ENCODE data around the gene DDX27. TPM values are rescaled to one million over a fixed set of nuclear protein-coding genes. Genes with fewer than 3 reads are reported as not detected.

Gene DDX27
- total and polyA plus RNA-seq, 2 experiments from 2014 or later, result 25.3 to 27.8 TPM

DNA sequence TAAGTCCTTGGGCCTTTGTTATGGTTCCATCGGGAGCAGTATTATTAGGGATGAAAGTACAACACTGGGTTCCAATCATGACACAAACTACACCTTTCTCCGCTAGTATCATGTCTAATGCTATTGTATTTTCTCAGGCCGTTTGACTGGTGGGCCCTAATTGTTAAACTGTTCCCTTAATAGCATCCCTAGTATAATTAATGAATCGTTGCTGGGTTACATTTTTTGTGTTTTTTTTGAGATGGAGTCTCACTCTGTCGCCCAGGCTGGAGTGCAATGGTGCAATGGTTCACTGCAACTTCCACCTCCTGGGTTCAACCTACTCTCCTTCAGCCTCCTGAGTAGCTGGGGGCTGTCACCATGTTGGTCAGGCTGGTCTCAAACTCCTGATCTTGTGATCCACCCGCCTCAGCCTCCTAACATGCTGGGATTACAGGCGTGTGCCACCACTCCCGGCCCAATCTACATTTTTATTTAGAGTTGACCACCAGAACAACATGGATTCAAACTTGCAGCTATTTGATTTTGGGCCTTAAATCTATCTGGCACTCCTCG, 62.8 kb downstream of the DDX27 start:
- no peak overlapping the region for H3K4me3 ChIP-seq
- TF ChIP-seq, protein P1, sequence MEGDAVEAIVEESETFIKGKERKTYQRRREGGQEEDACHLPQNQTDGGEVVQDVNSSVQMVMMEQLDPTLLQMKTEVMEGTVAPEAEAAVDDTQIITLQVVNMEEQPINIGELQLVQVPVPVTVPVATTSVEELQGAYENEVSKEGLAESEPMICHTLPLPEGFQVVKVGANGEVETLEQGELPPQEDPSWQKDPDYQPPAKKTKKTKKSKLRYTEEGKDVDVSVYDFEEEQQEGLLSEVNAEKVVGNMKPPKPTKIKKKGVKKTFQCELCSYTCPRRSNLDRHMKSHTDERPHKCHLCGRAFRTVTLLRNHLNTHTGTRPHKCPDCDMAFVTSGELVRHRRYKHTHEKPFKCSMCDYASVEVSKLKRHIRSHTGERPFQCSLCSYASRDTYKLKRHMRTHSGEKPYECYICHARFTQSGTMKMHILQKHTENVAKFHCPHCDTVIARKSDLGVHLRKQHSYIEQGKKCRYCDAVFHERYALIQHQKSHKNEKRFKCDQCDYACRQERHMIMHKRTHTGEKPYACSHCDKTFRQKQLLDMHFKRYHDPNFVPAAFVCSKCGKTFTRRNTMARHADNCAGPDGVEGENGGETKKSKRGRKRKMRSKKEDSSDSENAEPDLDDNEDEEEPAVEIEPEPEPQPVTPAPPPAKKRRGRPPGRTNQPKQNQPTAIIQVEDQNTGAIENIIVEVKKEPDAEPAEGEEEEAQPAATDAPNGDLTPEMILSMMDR (IDR thresholded peaks at IDR 0.05; ENCODE audit: low read depth, low read length), result no peak
- peaks cover 21% of the 10 kb centered on the region for H3K4me1 ChIP-seq (ENCODE audit: low read depth)
- H3K9me3 ChIP-seq (ENCODE audit: low read depth), result no peaks in the 10 kb centered on the region
- H3K27me3 ChIP-seq, result no peaks in the 10 kb centered on the region
- H3K27ac ChIP-seq, result no peak overlapping the region
- no peak for DNase-seq (ENCODE audit: low read depth in 1 of 2, low spot score in 1 of 2)
- H3K36me3 ChIP-seq, result peaks cover 68% of the 10 kb centered on the region

DNA sequence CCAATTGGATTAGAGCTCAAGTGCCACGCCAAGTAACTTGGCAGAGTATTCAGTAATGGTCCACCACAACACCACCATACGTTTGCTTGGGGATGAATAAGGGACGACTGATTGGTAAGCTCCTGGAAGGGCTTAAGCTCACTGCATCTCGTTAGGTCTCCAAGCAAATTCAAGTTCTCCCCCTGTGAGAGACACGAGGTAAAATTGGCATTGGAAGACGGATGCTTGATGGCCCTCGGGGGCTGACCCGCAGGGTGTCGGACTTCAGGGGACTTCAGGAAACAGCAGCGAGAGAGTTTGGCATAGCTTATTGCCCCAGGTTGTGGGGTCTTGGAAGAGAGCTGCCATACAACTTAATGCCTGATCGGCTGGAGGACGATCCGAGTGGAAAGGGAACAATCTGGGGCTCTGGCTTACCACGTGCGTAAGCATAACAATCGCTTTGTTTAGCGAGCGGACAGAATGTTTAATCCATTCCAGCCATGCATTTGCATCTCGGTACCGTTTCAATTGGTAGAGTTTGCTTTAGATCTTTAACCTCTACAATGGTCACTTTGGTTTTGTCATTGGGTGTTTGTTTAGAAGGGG, 63.5 kb downstream of the DDX27 start:
- Histone ChIP-seq H3K36me3 (peaks cover 75% of the 10 kb centered on the region), H3K27ac (no peak overlapping the region), H3K9me3 (ENCODE audit: low read depth) (no peaks in the 10 kb centered on the region), H3K27me3 (no peaks in the 10 kb centered on the region), H3K4me3 (no peak overlapping the region), H3K4me1 (ENCODE audit: low read depth) (peaks cover 21% of the 10 kb centered on the region)
- DNase-seq (ENCODE audit: low read depth in 1 of 2, low spot score in 1 of 2), result no peak
- TF ChIP-seq, protein P1 (IDR thresholded peaks at IDR 0.05; ENCODE audit: low read depth, low read length), result no peak

DNA sequence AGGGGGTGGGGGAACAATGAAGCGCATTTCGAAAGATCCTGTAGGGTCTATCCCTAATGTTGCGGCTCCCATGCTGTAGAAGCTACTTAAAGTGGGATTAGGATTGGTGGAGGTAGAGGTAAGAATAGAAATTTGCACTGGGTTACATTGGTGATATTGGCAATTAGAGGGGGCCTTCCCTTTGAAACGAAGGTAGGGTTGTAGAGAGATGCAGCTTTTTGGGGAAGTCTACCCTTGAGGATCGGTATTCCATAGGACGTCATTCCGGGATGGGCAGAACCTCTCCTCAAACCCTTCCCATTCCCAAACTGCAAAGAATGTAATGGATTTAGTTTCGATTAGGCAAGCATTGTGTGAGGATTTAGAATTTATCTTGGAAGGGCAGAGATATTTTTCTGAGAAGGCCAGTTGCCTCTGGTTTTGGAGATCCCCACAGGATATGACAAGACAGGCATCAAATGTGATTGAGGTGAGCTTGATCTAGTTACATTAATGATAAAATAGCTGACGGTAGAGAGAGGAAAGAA, 64.0 kb downstream of the DDX27 start:
- Histone ChIP-seq H3K9me3 (ENCODE audit: low read depth) (no peaks in the 10 kb centered on the region), H3K4me1 (ENCODE audit: low read depth) (peaks cover 21% of the 10 kb centered on the region), H3K27ac (no peak overlapping the region), H3K36me3 (peaks cover 80% of the 10 kb centered on the region), H3K27me3 (no peaks in the 10 kb centered on the region), H3K4me3 (no peak overlapping the region)
- TF ChIP-seq, protein P1 (IDR thresholded peaks at IDR 0.05; ENCODE audit: low read depth, low read length), result no peak
- DNase-seq (ENCODE audit: low read depth in 1 of 2, low spot score in 1 of 2), result no peak

DNA sequence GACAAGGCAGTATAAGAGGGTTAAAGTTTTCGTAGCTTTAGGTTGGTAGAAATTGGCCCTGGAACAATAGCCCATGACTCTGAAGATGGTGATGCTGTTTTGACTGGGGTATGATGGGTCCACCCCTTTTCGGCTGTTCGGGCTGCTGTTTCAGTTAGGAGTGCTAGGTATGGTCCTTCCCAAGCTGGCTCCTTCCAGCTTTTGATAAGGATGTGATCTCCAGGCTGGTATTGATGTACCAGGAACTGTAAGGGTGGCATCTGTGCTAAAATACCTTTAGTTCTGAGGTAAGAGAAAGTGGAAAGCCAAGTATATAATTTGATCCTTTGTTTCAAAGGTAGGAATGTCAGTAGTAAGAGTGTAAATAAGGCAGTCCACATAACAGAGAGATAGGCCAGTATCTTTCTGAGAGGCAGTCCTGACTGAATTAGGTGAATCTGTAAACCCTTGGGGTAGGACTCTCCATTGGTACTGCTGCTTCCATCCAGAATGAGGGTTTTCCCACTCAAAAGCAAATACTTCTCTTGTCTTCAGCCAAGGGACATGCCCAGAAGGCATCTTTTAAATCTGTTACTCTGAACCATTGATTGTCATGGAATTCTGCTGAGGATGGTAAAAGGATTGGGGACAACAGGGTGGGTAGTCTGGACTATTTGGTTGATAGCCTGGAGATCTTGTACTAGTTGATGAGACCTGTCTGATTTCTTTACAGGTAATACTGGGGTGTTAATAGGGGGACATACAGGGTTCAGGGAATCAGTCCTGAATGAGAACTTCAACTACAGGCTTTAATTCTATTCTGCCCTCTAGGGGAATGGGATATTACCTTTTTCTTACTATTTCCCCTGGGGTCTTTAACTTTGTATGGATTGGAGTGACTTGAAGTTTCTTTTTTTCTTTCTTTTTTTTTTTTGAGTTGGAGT, 64.7 kb downstream of the DDX27 start:
- TF ChIP-seq, protein P1 (IDR thresholded peaks at IDR 0.05; ENCODE audit: low read depth, low read length), result no peak
- DNase-seq (ENCODE audit: low read depth in 1 of 2, low spot score in 1 of 2), result no peak
- peaks cover 88% of the 10 kb centered on the region for H3K36me3 ChIP-seq
- H3K9me3 ChIP-seq (ENCODE audit: low read depth), result no peaks in the 10 kb centered on the region
- no peak overlapping the region for H3K27ac ChIP-seq
- H3K4me3 ChIP-seq, result no peak overlapping the region
- H3K4me1 ChIP-seq (ENCODE audit: low read depth), result peaks cover 21% of the 10 kb centered on the region
- no peaks in the 10 kb centered on the region for H3K27me3 ChIP-seq

DNA sequence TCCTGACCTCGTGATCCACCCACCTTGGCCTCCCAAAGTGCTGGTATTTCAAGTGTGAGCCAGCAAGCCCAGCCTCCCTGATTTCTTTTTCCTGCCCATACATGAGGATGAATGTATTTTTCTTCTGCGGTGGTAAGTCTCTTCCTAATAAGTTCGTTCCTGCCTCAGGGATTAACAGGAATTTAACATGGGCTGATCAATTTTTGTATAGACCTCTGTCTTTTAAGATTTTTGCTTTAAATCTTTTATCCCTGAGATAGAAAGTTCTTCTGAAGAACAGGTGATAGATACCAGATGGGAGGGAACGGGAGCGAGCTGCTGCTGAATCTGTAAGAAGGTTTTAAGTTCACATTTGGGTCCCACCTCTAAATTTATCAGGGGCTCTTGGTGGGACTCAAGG, 65.6 kb downstream of the DDX27 start:
- TF ChIP-seq, protein P1 (IDR thresholded peaks at IDR 0.05; ENCODE audit: low read depth, low read length), result no peak
- Histone ChIP-seq H3K27ac (no peak overlapping the region), H3K36me3 (peaks cover 93% of the 10 kb centered on the region), H3K9me3 (ENCODE audit: low read depth) (no peaks in the 10 kb centered on the region), H3K27me3 (no peaks in the 10 kb centered on the region), H3K4me1 (ENCODE audit: low read depth) (peaks cover 15% of the 10 kb centered on the region), H3K4me3 (no peak overlapping the region)
- no peak for DNase-seq (ENCODE audit: low read depth in 1 of 2, low spot score in 1 of 2)
